Kasumi-1 (cell line): ENCODE data around the gene SLC6A4.
"Not testable (repeated sequence)": the region's sequence is repeated elsewhere in the genome, so short reads cannot be mapped to it uniquely, and the experiment has no call there.

Experiments
- DNase-seq, 2 experiments: peaks; one replicate each; lab custom pipeline; 2025; lab: John Stamatoyannopoulos, UW

Gene SLC6A4

DNA sequence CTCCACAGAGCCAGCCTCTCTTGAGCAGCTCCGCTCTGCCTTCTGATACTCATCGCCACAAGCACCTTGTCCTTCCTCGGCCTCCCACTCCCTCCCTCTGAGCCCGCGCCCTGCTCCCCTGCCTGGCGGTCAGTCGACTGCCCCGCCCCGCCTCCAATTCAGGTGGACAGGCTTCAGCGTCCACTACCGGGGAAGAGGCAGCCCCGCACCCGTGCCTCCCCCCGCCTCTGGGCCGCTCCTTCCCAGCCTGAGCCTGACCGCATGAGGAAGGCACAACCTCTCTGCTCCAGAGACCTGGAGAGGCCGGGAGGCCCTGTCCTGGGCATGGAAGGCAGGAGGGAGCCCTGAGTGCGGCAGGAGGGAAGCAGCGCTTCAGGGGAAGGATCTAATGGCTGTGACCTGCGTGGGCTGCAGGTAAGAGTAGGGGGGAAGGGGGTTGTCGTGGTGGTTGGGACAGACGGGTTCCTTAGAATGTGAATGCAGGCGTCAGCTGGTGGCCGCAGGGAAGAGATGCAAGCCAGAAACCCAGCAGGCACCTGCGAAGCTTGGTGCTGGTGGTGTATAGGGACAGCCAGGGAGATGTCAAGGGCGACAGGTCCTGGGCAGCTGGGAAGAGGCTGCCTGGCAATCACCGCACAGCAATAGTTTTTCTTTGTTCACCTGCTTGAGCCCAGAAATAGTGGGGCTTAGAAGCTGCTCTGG, 3.0 kb upstream of the SLC6A4 start:
- DNase-seq = no peak

DNA sequence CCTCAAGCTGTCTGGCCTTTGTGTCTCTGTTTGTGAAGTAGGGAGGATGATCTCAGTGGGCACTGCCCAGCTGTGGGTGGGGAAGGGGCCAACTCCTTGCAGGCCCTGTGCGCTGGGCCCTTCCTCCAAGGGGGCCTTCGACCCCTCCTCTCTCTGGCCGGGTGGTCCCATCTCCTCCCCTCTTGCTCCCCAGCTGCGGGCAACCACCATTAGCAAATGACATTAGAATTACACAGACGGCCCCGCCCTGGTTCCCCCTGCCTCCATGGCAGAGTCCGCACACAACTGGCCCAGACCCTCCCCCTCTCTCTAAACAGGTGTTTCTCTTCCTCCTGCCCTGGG, 2.5 kb upstream of the SLC6A4 start:
- no peak for DNase-seq

DNA sequence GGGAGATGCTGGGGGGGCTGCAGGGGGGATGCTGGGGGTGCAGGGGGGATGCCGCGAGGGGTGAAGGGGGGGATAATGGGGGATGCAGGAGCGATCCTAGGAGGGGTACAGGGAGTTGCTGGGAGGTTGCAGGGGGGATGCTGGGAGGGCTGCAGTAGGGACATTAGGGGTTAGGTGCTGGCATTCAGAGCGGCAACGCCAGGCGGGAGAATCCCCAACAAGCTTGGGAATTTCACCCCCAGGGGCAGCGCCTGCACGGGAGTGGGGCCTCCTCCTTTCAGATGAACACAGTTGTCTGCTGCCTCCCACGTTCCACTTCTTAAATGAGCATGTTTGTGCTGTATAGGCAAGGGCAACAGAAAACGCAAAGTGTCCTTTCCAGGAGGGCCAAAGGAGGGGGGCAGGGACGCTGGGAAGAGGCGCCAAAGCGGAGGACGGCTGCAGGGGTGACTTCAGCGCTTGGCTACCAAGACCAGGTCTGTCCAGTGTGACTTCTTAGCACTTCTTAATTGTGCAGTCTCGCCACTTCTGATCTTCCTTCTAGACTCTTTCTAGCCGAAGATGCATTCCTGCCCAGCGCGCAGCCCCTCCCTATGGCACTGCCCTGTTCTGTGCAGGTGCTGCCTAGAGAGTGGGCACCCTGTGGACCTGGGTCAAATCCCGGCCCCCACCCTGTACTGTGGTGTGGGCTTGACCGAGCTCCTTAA, 2.0 kb upstream of the SLC6A4 start:
- DNase-seq = no peak

DNA sequence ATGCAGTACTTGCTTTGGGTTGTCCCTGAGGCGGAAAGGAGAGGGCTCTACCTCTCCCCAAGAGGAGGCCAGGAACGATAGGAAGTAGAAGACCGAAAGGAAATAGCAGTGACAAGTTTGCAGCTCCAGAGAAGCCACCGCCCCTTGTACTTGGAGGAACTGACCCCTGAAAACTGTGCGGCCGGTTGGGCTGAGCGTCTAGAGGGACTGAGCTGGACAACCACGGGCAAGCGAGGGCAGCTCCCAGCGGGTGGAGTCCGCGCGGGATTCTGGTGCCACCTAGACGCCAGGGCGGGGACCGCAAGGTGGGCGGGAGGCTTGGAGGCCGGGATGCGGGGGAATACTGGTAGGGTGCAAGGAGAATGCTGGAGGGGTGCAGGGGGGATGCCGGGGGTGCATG, 1.3 kb upstream of the SLC6A4 start:
- peak; percentile 10 to 12 for DNase-seq

DNA sequence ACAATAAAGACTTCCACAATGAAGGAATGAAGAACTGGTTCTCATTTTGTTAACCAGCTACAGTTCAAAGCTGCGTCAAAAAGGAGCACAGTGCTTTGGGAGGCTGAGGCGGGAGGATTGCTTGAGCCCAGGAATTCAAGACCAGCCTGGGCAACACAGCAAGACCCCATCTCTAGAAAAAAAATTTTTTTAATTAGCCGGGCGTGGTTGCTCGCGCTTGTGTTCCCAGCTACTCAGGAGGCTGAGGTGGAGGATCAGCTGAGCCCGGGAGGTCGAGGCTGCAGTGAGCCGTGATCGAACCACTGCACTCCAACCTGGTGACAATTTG, 764 bp upstream of the SLC6A4 start:
- DNase-seq = no peak

DNA sequence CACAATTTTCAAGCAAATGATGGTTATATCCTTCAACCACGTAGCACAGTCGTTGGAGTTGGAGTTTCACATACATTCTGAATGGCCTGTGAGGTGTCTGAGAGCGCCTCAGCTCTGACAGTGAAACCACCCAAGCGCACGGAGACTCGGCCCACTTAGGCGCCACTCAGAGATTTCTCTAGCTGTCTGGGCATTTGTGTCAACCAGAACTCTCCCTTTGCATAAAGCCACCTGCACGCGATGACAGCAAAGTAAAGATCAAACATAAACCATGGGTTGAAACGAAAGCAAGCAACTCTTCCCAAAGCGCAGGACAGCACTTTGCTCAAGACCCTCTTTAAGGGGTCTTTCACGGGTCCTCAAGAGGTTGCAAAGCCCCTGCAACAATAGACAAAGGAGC, 533 bp downstream of the SLC6A4 start:
- no peak for DNase-seq

DNA sequence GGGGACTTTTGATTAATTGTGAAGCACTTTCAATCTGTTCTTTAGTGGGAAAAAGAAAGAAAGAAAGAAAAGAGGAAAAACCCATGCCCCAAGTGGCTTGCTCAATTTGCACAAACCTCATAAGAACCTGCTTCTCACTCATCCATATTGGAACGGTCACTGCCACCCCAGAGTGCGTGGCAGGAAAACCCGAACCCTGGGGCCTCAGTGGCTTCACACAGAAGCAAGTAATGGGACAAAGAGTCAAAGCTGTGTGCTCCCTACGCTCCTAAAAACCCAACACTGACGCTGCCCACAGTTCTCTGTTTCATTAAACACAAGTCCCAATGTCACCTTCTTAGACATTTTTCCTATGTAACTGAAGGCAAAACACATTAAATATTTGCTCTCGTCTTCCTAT, 1.2 kb downstream of the SLC6A4 start:
- DNase-seq = no peak

DNA sequence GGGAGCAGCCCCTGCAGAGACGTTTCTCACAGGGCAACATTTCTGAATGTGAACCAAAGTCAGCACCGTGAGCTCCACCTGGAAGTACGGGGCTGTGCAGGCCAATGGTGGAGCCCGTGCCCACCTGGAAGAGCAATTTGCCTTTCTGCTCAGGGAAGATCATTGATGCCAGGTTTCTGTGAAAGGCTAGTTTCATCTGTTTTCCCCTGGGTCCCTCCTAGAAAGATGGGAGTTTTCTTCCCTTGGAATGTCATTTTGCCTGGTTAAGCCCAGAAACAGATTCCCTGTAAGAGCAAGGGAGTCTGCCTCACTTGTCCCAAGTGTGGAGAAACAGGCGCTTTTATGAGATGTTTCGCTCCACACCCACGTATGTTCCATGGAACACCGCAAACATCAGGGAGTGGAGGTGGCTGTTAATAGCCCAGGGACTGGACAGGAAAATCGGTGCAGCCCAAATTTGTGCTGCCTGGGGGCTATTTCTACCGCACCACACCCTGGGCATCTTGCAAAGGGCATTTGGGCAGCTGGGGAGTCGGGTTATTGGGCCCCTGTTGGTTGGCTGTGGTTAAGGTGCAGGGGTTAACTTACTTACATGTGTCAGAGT, 2.6 kb downstream of the SLC6A4 start:
- no peak for DNase-seq

DNA sequence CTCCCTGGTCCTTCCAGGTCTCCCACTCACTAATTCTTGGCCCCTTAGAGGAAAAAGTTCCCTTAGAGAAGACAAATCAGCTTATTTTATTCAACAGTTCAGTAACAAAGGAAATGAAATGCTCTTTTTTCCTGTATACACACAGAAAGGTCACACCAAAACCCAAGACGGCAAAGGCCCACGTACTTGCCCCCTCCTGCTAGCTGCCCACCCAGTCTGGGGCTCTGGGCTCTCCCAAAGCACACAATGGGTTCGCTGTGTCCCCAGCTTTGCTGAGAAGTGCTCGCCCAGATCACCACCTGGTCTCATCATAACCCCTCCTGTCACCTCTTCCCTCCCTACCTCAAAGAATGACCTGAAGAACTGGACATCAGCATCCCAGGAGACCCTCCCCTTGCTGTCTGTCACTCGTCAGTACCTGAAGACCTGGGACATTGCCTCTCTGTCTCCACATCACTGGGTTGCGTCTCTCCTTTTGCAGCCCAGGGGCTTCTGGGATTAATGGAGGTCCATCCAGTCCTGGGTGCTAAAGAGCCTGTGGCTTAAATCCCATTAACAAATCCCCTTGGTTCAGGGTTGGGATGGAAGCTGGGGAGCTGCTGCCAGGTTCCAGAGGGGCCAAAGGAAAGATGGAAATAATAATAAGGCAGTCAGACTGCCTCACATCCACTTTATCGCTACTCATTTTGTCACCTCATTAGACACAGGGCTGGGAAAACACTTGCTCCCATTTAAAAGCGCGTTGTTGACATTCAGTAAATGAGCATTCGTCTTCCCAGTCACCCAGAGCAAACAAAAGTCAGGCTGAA, 3.3 kb downstream of the SLC6A4 start:
- DNase-seq = no peak

DNA sequence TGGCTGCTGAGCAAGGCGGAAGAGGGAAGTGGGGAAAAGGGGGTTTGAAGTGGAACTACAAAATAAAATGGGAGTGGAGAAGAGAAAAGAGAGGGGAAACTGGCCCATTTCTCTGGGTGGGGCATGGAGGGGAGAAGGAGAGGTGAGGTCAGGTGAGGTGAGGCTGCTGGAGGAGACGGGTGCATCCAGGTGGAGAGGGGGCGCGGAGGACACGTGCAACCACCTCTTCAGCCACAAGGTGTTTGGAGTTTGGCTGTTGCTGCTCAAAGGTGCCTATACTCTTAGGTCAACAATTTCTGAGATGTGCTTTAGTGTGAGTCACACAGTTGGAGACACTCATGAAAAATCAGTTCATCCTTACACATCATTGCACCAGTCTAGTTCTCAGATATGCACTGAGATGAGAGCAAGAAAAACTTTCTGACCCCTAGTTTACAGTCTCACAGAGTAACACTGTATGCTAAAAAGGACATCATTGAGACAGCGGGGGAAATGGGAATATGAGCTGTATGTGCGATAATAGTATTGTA, 4.8 kb downstream of the SLC6A4 start:
- DNase-seq = no peak

DNA sequence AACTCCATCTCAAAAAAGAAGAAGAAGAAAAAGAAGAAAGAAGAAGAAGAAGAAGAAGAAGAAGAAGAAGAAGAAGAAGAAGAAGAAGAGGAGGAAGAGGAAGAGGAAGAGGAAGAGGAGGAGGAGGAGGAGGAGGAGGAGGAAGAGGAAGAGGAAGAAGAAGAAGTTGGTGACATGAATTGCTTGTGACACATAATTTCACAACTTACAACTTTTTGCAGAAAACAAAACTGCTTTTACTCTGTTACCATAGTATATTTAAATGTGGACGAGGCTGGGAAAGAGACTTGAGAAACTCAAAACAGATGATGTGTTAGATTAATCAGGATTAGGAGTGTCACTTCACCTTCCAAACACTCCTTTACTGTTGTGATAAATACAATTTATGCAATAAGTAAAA, 5.5 kb downstream of the SLC6A4 start:
- not testable (repeated sequence) for DNase-seq

DNA sequence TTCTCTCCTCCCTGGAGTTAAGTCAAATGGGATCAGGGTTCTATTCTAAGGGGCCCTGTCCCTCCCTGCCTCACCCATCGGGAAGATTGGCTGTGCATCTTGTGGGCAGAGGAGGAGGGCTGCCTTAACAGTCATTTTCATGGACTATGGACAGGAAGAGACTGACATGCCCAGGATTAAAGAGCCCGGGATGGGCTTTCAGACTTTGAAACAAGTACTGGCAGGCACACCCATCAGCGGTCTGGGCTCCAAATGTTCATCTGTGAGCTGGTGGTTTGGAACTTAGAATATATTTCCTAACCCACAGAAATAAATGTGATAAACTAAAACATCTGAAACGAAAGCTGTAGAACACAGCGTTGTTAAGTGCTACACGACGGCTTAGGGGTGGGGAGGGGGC, 6.5 kb downstream of the SLC6A4 start:
- no peak for DNase-seq

DNA sequence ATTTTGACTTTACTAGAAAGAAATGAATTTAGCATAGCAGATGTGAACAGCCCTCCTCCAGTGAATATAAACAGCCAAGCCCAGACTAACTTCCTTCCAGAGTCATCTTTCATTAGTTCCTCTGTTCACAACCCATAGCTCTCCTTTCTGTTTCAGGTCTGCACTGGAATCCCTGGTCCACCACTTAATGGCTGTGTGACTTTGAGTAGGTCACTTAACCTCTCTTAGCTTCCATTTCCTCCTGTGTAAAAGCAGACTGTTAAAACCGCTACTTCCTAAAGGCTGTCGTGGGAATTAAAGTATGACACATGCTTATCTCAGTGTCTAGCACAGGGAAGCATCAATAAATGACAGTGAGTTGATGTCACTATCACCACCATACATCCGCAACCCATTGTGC, 7.5 kb downstream of the SLC6A4 start:
- no peak for DNase-seq

DNA sequence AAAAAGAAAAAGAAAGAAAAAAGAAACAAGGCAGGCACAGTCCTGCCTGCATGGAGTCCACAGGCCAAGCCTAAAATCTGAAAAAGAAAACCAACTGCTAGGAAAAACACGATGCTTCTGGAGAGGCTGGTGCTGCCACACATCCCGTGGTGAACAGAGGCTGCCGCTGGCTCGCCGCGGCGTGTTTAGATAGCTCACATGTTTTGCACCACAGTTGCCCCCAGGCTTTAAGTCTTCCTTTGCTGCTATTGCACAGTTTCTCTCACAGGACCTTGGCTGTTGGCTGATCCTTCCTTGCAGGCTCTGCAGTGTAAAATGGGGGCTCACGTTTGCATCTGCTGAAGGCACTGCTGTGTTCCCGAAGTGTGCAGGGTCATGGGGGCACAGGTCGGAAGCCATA, 8.6 kb downstream of the SLC6A4 start:
- no peak for DNase-seq

DNA sequence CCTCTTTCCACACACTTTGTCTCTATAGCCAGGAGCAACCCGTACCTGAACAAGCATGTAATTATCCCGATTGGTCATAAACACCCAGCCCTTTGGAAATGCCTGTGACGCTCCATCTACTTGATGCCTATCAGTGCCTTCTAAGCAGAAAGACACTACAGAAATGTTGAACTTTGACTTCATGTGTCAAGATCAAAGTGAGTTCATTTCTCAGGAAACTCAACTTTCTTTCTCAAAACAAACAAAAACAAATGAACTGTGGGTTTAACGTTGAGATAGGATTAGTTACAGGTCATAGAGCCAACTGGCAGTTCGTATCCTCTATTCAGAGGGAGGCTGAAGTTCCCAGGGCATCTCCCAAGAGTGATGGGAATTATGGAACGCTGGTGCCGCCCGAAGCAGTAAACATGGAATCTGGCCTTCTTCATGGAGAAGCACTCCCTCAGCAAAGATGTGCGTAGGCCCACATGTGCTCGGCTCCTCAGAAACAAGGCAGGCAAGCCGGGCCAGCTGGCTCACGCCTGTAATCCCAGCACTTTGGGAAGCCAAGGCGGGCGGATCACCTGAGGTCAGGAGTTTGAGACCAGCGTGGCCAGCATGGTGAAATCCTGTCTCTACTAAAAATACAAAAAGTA, 9.5 kb downstream of the SLC6A4 start:
- no peak for DNase-seq

DNA sequence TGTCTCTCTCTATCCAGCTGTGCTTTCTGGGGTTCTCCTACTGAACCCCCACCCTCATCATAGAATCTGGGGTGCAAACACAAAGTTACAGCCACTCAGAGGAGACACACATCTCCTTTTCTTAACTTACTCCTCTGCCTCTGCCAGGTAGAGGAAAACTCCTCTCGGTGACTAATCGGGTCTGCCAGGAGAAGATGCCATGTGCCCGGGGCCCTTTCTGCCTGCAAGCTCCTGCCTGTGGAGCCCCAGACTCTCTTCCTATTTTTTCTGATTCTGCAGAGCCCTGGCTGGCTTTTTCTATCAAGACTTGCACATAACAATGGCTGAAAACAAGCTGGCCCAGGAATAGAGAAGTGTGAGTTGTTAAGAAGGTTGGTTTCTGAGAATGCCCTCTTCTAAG, 10.4 kb downstream of the SLC6A4 start:
- peak in 1 of 2 experiments; percentile 2 for DNase-seq

DNA sequence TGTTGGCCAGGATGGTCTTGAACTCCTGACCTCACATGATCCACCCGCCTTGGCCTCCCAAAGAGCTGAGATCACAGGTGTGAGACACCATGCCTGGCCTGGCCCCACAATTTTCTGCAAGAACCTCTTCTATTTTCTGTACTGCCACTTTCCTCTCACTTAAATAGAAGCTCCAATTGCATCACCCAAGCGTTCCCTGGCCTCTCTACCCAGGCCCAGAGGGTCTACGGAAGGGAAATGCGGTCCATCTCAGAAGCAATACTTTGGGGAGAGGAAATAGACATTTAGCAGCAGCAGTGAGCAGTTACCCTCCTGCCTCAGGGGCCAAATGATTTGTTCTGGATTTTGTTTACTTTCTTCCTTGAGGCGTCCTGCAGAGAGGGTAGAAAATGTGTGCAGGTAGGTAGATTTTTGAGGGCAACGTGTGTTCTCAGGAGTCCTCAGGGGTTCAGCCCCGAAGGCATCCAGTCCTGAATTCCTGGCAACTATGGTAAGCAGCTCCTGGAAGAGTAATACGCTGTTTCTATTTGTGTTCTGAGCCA, 11.0 kb downstream of the SLC6A4 start:
- no peak for DNase-seq

DNA sequence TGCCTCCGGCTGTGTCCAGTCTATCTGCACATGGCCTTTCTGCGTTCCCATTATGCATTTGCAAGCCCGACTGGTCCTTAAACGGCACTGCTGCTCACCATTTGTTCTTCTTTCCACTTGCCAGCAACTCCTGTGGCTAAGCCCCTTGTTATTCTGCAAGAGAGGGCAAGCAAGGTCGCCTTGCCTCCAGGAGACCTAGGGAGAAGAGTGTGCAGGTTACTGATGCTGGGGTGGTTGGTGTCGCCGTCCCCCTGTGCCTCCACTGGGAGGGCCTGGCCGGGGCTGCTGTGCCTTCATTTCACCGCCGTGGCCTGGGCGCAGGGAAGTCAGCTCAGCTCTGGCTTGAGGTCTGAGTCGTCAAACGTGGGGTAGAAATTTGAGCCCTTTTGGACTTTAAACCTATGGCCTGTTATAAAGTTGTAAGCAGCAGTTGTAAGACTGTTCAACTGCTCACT, 12.7 kb downstream of the SLC6A4 start:
- no peak for DNase-seq

DNA sequence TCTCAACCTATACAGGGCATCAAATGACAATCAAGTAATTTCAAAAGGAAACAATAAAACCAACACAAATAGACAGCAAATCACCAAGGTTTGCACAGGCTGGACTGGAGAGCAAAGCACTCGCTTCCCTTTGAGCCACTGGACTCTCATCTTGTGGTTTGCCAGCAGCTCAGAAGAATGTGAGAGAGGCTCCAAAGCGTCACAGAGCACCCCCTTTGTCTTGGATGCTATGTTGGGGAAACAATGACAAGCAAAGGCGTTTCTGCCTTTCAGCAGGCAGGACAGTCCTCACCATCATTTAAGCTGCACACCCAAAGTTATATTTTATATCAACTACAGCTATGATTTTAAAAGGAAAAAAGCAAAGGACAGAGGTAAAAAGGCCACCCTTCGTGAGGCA, 13.2 kb downstream of the SLC6A4 start:
- no peak for DNase-seq

DNA sequence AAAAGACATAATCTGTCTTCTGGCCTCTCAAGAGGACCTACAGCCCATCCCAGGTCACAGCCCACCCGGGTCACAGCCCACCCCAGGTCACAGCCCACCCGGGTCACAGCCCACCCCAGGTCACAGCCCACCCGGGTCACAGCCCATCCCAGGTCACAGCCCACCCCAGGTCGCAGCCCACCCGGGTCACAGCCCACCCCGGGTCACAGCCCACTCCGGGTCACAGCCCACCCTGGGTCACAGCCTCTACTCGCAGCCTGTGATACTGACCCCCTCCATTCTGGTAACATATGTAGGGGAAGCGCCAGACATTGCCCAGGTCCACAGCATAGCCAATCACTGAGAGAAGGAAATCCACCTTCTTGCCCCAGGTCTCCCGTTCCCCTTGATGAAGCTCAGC, 14.2 kb downstream of the SLC6A4 start:
- DNase-seq = no peak

DNA sequence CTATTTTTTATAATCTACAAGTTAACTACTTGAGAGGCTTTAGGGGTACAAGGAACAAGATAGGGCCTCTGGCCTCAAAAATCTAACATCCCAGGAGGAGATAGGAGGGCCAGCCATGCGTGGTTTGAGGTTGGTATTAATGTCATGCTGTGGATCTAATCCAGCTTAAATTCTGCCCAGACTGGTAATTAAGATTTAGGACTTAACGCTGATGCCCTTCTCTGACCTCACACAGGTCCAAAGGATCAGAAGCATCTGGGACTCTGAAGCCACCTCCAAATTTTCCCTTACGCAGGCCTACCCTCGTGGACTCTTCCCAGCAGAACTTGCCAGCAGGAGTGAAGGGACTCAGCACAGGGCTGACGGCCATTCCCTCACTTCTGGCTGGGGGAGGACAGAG, 15.1 kb downstream of the SLC6A4 start:
- no peak for DNase-seq

DNA sequence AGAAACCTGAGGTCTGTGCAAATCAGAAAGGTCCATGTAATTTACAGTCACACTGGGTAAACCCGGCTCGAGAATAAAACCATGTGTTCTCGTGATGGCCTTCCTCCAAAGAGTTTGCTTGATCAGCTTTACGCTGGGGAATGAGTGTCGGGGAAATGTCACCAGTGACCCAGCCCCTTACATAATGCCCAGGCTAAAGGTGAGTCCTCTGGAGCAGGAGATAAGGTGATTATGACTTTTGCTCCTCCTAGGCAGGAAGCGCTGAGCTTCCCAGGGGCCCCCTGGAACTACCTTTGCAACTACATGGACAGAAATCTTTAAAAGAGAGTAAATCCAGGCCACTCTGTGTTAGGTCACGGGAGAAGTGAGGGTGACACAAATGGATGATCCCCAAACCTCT, 15.7 kb downstream of the SLC6A4 start:
- no peak for DNase-seq
